Activated naive CD4-positive, alpha-beta T cell treated with anti-CD3 and anti-CD28 coated beads, Interleukin-2, amount 10 ng/mL, durations not matched to agents 7 days and 5 days (primary cell): ENCODE measurements around the gene IL18RAP.

ENCODE experiments used
- CTCF ChIA-PET: fragments of 350-600 bp; sonication (Branson Sonifier 250); formaldehyde crosslinking; loops from one replicate; lab custom pipeline; 2021; ENCODE audit warnings: antibody characterized with exemption; lab: Charles Lee
- DNase-seq: peaks from one replicate; pipeline ENCODE4 v3.0.0-alpha.2; 2020
- H3K27ac Mint-ChIP-seq: one replicate; pipeline ENCODE4 v1.8.0; 2021; ENCODE audit warnings: mild to moderate bottlenecking, moderate library complexity, mixed read lengths
- H3K27me3 Mint-ChIP-seq: one replicate; pipeline ENCODE4 v1.8.0; 2021; ENCODE audit warnings: mild to moderate bottlenecking, mixed read lengths
- H3K36me3 Mint-ChIP-seq: one replicate; pipeline ENCODE4 v1.8.0; 2021; ENCODE audit warnings: mixed read lengths
- H3K4me1 Mint-ChIP-seq: one replicate; pipeline ENCODE4 v1.8.0; 2021; ENCODE audit warnings: mixed read lengths
- H3K4me3 Mint-ChIP-seq: one replicate; pipeline ENCODE4 v1.8.0; 2021; ENCODE audit warnings: mild to moderate bottlenecking, moderate library complexity, mixed read lengths
- H3K9me3 Mint-ChIP-seq: one replicate; pipeline ENCODE4 v1.8.0; 2021; ENCODE audit warnings: mixed read lengths

IL18RAP gene

GRCh38 chr2:102483086-102483485 is 60.1 kb downstream of the IL18RAP start:
- no peaks in the 10 kb centered on the region for H3K4me1 Mint-ChIP-seq
- peaks cover 42% of the 10 kb centered on the region for H3K27me3 Mint-ChIP-seq
- DNase-seq = no peak
- no peak overlapping the region for H3K4me3 Mint-ChIP-seq
- CTCF ChIA-PET = interaction anchor here (1.4 to 2.8 kb wide), 2 partner anchors 10 to 132 kb away, joined by 5 to 10 read pairs; partner anchors contain the start of gene SLC9A4
- H3K27ac Mint-ChIP-seq = no peak overlapping the region
- no peaks in the 10 kb centered on the region for H3K36me3 Mint-ChIP-seq
- H3K9me3 Mint-ChIP-seq = no peaks in the 10 kb centered on the region

GRCh38 chr2:102484310-102485061 is 61.5 kb downstream of the IL18RAP start:
- no peaks in the 10 kb centered on the region for H3K9me3 Mint-ChIP-seq
- DNase-seq = no peak
- H3K27me3 Mint-ChIP-seq = peaks cover 32% of the 10 kb centered on the region
- H3K27ac Mint-ChIP-seq = no peak overlapping the region
- H3K4me1 Mint-ChIP-seq = peaks cover under 1% of the 10 kb centered on the region
- H3K4me3 Mint-ChIP-seq = no peak overlapping the region
- CTCF ChIA-PET = interaction anchor here (1.4 to 2.8 kb wide), 2 partner anchors 12 to 131 kb away, joined by 5 to 10 read pairs; partner anchors contain the start of gene SLC9A4
- no peaks in the 10 kb centered on the region for H3K36me3 Mint-ChIP-seq

- peaks cover 32% of the 10 kb centered on the region for H3K27me3 Mint-ChIP-seq
- CTCF ChIA-PET = interaction anchor here (2.8 kb wide), 1 partner anchor 12 kb away, joined by 10 read pairs; the partner anchor contains the start of gene SLC9A4
- no peaks in the 10 kb centered on the region for H3K9me3 Mint-ChIP-seq
- peaks cover 5% of the 10 kb centered on the region for H3K4me1 Mint-ChIP-seq
- H3K27ac Mint-ChIP-seq = no peak overlapping the region
- no peak overlapping the region for H3K4me3 Mint-ChIP-seq
- H3K36me3 Mint-ChIP-seq = no peaks in the 10 kb centered on the region
- DNase-seq = no peak
Observed at GRCh38 chr2:102485147-102485785, 62.3 kb downstream of the IL18RAP start.

- no peaks in the 10 kb centered on the region for H3K9me3 Mint-ChIP-seq
- CTCF ChIA-PET = interaction anchor here (1.0 to 3.6 kb wide), 4 partner anchors 9 to 18 kb away, joined by 3 to 18 read pairs (median 5); partner anchors contain the start of gene SLC9A4
- no peak overlapping the region for H3K4me3 Mint-ChIP-seq
- DNase-seq = no peak
- H3K4me1 Mint-ChIP-seq = peaks cover 5% of the 10 kb centered on the region
- no peak overlapping the region for H3K27ac Mint-ChIP-seq
- H3K36me3 Mint-ChIP-seq = no peaks in the 10 kb centered on the region
- peaks cover 35% of the 10 kb centered on the region for H3K27me3 Mint-ChIP-seq
Observed at GRCh38 chr2:102486941-102487702, 64.2 kb downstream of the IL18RAP start.

- Mint-ChIP-seq H3K27me3 (peaks cover 43% of the 10 kb centered on the region), H3K9me3 (no peaks in the 10 kb centered on the region), H3K4me3 (no peak overlapping the region), H3K36me3 (no peaks in the 10 kb centered on the region), H3K4me1 (peaks cover 5% of the 10 kb centered on the region), H3K27ac (no peak overlapping the region)
- no peak for DNase-seq
- CTCF ChIA-PET = interaction anchor here (1.3 to 3.6 kb wide), 3 partner anchors 10 to 17 kb away, joined by 4 to 18 read pairs (median 6); partner anchors contain the start of gene SLC9A4
Observed at GRCh38 chr2:102487761-102488462, 65.0 kb downstream of the IL18RAP start.

GRCh38 chr2:102489646-102490045 is 66.7 kb downstream of the IL18RAP start:
- no peak for DNase-seq
- no peak overlapping the region for H3K27ac Mint-ChIP-seq
- CTCF ChIA-PET = interaction anchor here (1.0 to 3.6 kb wide), 2 partner anchors 16 to 128 kb away, joined by 3 to 18 read pairs; partner anchors contain the start of gene SLC9A4
- no peak overlapping the region for H3K4me3 Mint-ChIP-seq
- H3K9me3 Mint-ChIP-seq = no peaks in the 10 kb centered on the region
- H3K36me3 Mint-ChIP-seq = no peaks in the 10 kb centered on the region
- peaks cover 39% of the 10 kb centered on the region for H3K27me3 Mint-ChIP-seq
- H3K4me1 Mint-ChIP-seq = peaks cover 5% of the 10 kb centered on the region

- Mint-ChIP-seq H3K36me3 (no peaks in the 10 kb centered on the region), H3K27ac (no peak overlapping the region), H3K9me3 (no peaks in the 10 kb centered on the region), H3K4me3 (no peak overlapping the region), H3K27me3 (peaks cover 27% of the 10 kb centered on the region), H3K4me1 (peaks cover 5% of the 10 kb centered on the region)
- no peak for DNase-seq
- CTCF ChIA-PET = interaction anchor here (1.1 kb wide), 1 partner anchor 9 kb away, joined by 3 read pairs; no protein-coding TSS in a partner anchor
Observed at GRCh38 chr2:102492006-102492405, 69.0 kb downstream of the IL18RAP start.

- peaks cover 27% of the 10 kb centered on the region for H3K27me3 Mint-ChIP-seq
- H3K36me3 Mint-ChIP-seq = no peaks in the 10 kb centered on the region
- H3K4me1 Mint-ChIP-seq = peaks cover 4% of the 10 kb centered on the region
- H3K9me3 Mint-ChIP-seq = no peaks in the 10 kb centered on the region
- no peak overlapping the region for H3K4me3 Mint-ChIP-seq
- H3K27ac Mint-ChIP-seq = no peak overlapping the region
- no peak for DNase-seq
- CTCF ChIA-PET = no interaction called here
Observed at GRCh38 chr2:102494570-102494969, 71.6 kb downstream of the IL18RAP start.

GRCh38 chr2:102498414-102498813 is 75.5 kb downstream of the IL18RAP start:
- H3K27ac Mint-ChIP-seq = no peak overlapping the region
- H3K9me3 Mint-ChIP-seq = no peaks in the 10 kb centered on the region
- peaks cover 20% of the 10 kb centered on the region for H3K27me3 Mint-ChIP-seq
- no peaks in the 10 kb centered on the region for H3K4me1 Mint-ChIP-seq
- no peak overlapping the region for H3K4me3 Mint-ChIP-seq
- H3K36me3 Mint-ChIP-seq = no peaks in the 10 kb centered on the region
- no peak for DNase-seq
- CTCF ChIA-PET = interaction anchor here (0.5 kb wide), 1 partner anchor 195 kb away, joined by 3 read pairs; no protein-coding TSS in a partner anchor

DNA sequence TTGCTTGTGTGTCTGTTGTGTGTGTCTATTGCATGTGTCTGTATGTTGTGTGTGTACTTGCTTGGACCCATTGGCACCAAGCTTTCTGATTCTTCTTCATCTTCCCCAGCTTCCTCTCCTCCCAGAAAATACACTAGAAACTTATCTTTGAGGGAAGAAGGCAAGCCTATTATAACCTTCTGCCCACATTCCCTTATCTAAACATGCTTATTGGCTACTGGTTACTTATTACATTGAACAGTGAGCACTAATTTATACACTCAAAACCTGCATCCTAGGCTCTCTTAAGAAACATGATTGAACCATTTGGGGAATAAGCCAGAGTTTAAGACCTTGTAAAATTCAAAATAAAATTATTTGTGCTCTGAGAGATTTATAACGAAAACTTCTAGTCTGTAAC is 76.6 kb downstream of the IL18RAP start:
- Mint-ChIP-seq H3K9me3 (no peaks in the 10 kb centered on the region), H3K4me1 (no peaks in the 10 kb centered on the region), H3K4me3 (no peak overlapping the region), H3K36me3 (no peaks in the 10 kb centered on the region), H3K27me3 (peaks cover 20% of the 10 kb centered on the region), H3K27ac (no peak overlapping the region)
- CTCF ChIA-PET = interaction anchor here (2.7 kb wide), 1 partner anchor 26 kb away, joined by 8 read pairs; the partner anchor contains the start of gene SLC9A4
- no peak for DNase-seq
